ENCODE results near the gene MAP3K15.

The MAP3K15 gene

DNA sequence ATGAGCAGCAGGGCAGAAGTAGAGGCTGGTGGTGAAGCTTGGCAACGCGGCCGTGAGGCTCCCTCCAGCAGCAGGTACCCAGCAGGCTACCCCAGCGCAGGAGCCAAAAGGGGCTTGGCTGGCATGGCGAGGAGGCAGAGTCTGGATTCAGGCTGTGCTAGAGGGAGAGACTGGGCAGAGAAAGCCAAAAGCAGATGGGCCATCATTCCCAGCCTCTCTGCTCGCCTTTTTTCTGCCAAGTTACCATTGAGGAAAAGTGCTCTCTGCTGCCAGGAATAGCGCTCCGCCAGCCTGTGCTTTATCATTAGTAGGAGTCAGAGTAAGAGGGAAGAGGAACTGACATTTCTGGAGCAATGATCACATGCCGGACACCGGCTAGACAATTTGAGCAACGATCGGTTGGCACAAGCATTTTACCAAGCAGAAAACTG, 28.7 kb upstream of the MAP3K15 start:
- Histone ChIP-seq H3F3A (ENCODE audit: insufficient read depth, low read length) (no peaks in the 10 kb centered on the region), H3K36me3 (ENCODE audit: insufficient read depth, low read length) (peaks cover 47% of the 10 kb centered on the region), H3K9me2 (ENCODE audit: low read depth, low read length) (no peaks in the 10 kb centered on the region), H3K4me3 (ENCODE audit: low read depth, low read length, poor library complexity, severe bottlenecking) (no peak overlapping the region), H3K79me2 (ENCODE audit: insufficient read depth, low read length) (no peaks in the 10 kb centered on the region), H3K27ac (ENCODE audit: low read depth, low read length, poor library complexity, severe bottlenecking) (no peak overlapping the region), H3K27me3 (ENCODE audit: insufficient read depth, low read length) (no peaks in the 10 kb centered on the region), H3K9ac (ENCODE audit: low read length) (no peak overlapping the region), H3K9me3 (ENCODE audit: low read length) (no peaks in the 10 kb centered on the region), H4K20me1 (ENCODE audit: insufficient read depth, low read length) (no peaks in the 10 kb centered on the region), H3K4me1 (ENCODE audit: insufficient read depth, low read length, severe bottlenecking) (no peaks in the 10 kb centered on the region), H2AFZ (ENCODE audit: low read length) (no peak overlapping the region), H3K4me2 (ENCODE audit: low read length) (no peak overlapping the region)
- no peak for TF ChIP-seq EZH2 (IDR thresholded peaks at IDR 0.05; ENCODE audit: borderline replicate concordance, low read length)
- TF ChIP-seq, protein P1, sequence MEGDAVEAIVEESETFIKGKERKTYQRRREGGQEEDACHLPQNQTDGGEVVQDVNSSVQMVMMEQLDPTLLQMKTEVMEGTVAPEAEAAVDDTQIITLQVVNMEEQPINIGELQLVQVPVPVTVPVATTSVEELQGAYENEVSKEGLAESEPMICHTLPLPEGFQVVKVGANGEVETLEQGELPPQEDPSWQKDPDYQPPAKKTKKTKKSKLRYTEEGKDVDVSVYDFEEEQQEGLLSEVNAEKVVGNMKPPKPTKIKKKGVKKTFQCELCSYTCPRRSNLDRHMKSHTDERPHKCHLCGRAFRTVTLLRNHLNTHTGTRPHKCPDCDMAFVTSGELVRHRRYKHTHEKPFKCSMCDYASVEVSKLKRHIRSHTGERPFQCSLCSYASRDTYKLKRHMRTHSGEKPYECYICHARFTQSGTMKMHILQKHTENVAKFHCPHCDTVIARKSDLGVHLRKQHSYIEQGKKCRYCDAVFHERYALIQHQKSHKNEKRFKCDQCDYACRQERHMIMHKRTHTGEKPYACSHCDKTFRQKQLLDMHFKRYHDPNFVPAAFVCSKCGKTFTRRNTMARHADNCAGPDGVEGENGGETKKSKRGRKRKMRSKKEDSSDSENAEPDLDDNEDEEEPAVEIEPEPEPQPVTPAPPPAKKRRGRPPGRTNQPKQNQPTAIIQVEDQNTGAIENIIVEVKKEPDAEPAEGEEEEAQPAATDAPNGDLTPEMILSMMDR (IDR thresholded peaks at IDR 0.05; ENCODE audit: low read length), result no peak

DNA sequence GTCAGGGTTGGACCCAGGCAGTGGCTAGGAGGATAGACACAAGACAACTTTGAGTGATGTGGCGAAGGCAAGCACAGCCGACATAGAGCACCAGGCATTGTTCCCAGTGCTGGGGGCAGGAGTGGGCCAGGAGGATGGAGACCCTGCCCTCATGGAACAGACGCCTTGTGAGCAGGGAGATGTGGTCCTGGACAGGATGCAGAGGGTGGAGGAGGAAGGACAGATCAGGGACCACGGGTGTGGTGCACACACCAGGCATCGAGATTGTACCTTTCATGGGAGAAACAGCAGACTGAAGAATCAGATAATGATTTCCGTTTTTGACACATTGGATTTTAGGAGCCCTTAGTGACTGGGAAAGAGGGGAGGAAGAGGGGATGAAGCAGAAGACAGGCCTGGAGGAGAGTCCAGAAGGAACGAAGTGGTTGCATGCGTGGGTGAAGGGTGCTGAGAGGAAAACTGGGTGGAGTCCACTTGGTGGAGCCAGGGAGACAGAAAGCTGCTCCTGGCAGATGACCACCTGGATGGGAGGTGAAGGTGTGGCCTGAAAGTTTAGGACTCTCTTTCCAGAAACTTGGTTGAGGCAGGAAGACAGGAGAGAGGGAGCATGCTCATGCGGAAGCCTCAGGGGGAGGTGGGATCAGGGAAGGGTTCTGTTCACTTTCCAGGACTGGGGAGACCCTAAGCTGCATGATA, 27.9 kb upstream of the MAP3K15 start:
- Histone ChIP-seq H3K27ac (ENCODE audit: low read depth, low read length, poor library complexity, severe bottlenecking) (no peak overlapping the region), H4K20me1 (ENCODE audit: insufficient read depth, low read length) (no peaks in the 10 kb centered on the region), H3K36me3 (ENCODE audit: insufficient read depth, low read length) (peaks cover 39% of the 10 kb centered on the region), H3K4me1 (ENCODE audit: insufficient read depth, low read length, severe bottlenecking) (no peaks in the 10 kb centered on the region), H3K9me2 (ENCODE audit: low read depth, low read length) (no peaks in the 10 kb centered on the region), H3K79me2 (ENCODE audit: insufficient read depth, low read length) (no peaks in the 10 kb centered on the region), H3K9me3 (ENCODE audit: low read length) (no peaks in the 10 kb centered on the region), H3K4me2 (ENCODE audit: low read length) (no peak overlapping the region), H3F3A (ENCODE audit: insufficient read depth, low read length) (no peaks in the 10 kb centered on the region), H2AFZ (ENCODE audit: low read length) (no peak overlapping the region), H3K4me3 (ENCODE audit: low read depth, low read length, poor library complexity, severe bottlenecking) (no peak overlapping the region), H3K9ac (ENCODE audit: low read length) (no peak overlapping the region), H3K27me3 (ENCODE audit: insufficient read depth, low read length) (no peaks in the 10 kb centered on the region)
- TF ChIP-seq EZH2 (IDR thresholded peaks at IDR 0.05; ENCODE audit: borderline replicate concordance, low read length), result no peak
- TF ChIP-seq, protein P1 (IDR thresholded peaks at IDR 0.05; ENCODE audit: low read length), result no peak

DNA sequence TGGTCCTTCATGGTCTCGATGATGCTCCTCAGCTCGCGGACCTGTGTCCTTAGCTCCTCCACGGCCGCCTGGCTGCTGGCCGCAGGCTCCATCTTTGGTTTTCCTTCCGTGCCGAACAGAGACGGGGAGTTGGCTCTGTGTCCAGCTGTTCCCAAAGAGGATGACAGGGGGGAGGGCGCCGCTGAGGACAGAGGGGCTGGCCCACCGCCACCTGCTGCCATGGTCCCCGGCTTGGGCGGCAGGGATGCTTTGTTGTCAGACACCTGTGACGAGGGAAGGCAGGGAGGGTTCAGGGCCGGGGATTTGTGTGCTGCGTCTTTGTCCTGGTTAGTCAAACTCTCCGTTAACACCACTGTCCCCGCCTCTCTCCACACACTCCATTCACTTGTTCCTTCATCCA, 26.6 kb upstream of the MAP3K15 start:
- Histone ChIP-seq H3K9ac (ENCODE audit: low read length) (no peak overlapping the region), H3K9me3 (ENCODE audit: low read length) (no peaks in the 10 kb centered on the region), H3K4me2 (ENCODE audit: low read length) (no peak overlapping the region), H3K4me3 (ENCODE audit: low read depth, low read length, poor library complexity, severe bottlenecking) (no peak overlapping the region), H3K27ac (ENCODE audit: low read depth, low read length, poor library complexity, severe bottlenecking) (no peak overlapping the region), H3K9me2 (ENCODE audit: low read depth, low read length) (no peaks in the 10 kb centered on the region), H3K27me3 (ENCODE audit: insufficient read depth, low read length) (no peaks in the 10 kb centered on the region), H3K79me2 (ENCODE audit: insufficient read depth, low read length) (no peaks in the 10 kb centered on the region), H3K36me3 (ENCODE audit: insufficient read depth, low read length) (peaks cover 32% of the 10 kb centered on the region), H2AFZ (ENCODE audit: low read length) (no peak overlapping the region), H3K4me1 (ENCODE audit: insufficient read depth, low read length, severe bottlenecking) (no peaks in the 10 kb centered on the region), H4K20me1 (ENCODE audit: insufficient read depth, low read length) (no peaks in the 10 kb centered on the region), H3F3A (ENCODE audit: insufficient read depth, low read length) (no peaks in the 10 kb centered on the region)
- TF ChIP-seq, protein P1 (IDR thresholded peaks at IDR 0.05; ENCODE audit: low read length), result no peak
- no peak for TF ChIP-seq EZH2 (IDR thresholded peaks at IDR 0.05; ENCODE audit: borderline replicate concordance, low read length)

Measured in OCI-LY1 (cell line).